CD4-positive, alpha-beta T cell treated with Interleukin-15 for 1 hour (primary cell): Measurements from ENCODE around the gene IGFBP5.

Source experiments
- DNase-seq: peaks from one replicate; pipeline ENCODE4 v3.0.0-alpha.2; 2020

The IGFBP5 gene

DNA sequence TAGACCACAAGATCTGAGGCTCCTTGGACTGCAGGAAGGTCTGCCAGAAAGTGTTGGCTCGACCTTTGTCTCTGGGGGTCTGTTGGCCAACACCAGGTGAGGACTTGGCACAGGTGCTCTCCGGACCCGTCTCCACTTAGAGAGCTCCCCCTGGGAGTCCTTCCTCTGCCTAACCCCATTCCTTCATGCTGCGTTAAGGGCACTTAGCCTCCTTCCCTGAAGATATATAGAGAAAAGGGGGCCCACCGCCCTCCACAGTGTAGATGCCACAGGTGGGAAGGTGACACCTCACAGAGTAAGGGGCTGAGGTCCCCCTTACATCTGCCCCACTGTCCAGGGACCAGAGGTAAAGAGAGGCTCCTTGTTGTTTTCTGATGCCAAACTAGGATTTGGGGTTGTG is 8.2 kb downstream of the IGFBP5 start:
- no peak for DNase-seq

DNA sequence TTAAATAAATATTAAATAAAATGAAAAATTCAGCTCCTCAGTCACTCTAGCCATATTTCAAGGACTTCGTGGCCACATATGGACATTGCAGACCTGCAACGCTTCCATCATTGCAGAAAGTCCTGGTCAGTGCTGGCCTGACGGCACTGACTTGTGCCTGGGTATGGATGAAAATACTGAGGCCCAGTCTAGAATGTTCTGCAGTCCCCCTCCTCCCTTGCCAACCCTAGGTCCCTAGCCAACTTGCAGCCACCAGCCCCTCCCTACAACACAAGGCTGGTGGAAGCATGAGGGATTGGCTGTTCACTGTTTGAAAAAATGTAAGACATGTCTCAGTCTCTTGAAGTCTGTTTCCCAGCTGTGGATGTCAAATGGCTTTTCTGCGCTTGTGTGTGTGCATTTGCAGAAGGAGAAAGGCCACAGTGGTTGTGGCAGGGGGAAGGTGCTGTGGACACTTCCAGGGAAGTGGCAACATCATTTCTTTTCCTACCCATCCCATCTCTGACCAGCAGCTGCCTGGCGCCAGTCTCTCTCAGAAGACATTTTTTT is 9.9 kb downstream of the IGFBP5 start:
- no peak for DNase-seq

DNA sequence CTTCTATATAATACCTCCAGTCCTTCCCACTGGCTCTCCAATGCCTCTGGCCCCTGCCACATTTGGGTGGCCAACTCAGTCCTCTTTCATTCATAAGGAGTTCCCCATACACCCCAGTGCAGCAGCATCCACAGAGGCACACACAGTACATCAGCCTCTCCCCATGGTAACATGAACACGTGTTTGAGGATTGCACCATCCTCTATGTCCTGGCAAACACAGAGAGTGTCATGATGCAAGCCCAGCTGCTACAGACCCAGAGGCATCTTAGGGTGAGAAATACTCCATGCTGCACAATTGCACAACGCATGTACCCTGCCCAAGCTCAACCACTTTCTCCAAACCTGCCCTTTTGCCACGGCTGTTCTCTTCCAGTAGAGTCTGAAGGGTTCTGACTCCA is 11.5 kb downstream of the IGFBP5 start:
- DNase-seq = peak; percentile 48

DNA sequence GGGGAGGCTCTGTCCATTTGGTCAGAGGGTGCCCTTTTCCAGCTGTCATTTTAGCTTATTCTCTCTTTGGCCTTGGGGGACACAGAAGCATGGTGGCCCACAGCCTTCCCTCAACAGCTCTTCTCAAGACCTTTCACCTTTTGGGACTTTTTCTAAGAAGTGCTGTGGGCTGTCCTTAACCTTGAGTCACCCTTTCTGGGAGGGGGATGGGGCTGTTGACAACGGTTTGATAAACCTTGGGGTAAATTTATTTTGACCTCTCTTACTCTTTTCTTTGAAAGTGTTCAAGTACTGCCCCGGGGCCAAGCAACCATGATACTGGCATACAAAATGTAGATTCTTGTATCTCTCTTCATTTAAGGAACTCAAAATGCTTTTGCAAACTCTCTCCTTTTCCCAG is 13.7 kb downstream of the IGFBP5 start:
- DNase-seq = no peak

DNA sequence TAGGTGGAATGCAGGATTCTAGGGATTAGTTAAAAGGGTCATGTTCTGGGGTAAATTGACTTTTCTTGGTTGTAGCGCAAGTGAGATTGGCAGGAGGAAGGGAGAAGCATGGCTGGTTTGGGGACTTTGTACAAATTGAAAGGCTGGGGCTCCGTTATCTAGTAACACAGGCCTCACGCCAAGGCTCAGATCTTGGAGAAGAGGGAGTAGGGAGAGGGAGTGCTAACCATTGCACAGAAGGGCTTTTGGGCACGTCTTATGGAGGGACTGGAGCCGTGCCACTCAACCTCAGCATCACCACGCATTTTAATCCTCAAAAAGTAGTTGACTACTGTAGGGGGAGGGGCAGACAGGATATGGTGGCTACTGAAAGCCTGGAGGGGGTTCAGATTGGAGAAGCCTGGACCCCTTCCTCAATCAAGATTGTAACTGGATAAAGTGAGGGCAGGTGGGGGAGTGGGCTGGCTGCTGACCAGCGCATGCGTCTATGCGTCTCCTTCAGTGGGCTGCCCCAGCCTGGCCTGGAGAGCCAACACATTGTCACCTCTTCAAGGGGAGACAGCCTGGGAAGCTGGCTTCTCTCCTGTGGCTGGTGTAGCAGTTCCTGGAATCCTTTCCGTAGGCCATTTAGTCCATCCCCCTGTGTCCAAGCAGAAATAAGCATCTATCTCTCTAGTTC is 14.3 kb downstream of the IGFBP5 start:
- DNase-seq = no peak

DNA sequence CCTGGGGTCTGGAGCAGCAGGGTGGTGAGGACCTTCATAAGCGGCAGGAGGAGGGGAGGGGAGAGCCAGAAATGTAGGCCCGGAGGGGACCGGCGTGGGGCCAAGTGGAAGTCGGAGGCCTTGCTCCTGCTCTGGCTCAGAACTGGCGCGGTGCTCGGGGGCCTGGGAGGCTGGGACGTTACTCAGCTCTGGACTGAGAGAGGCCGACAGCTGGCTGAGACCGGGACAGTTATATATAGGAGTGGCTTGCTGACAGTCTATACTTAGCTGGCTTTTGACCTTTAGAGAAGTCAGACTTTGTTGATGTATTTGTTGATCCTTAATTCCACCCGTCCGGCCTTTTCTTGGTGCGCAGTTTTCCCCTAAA is 15.7 kb downstream of the IGFBP5 start:
- DNase-seq = no peak

DNA sequence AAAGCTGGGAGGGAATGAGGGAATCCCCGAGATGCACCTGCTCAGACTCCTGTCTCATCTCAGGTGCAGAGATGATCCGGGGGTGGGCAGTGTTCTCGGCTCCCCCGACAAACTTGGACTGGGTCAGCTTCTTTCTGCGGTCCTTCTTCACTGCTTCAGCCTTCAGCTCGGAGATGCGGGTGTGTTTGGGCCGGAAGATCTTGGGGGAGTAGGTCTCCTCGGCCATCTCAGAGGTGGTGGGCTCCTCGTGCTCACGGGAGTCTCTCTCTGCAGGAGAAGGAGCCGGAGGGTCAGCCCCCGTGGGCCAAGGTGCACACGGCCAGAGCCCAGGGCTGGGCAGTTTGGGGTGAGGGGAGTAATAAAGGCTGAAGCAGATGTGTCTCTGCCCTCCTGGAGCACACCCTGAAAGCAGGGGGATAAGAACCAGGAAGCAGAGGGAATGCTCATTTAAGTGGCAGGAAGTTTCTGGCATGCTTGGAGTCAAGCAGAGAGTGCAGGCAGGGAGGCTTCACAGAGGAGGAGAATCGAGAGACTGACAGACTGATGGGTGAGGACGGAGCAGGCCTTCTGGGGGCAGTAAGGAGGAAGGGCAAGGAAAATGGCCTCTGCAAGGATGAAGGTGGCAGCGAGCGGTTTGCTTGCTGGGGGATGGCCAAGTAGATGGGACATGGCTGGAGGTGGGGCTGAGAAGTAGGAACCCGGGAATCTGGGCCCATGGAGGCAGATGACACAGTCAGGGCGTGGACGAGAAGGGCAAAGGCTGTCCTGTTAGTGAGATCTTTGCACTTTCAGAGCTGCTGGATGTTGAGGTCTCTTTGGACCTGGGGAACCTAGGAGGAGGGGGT is 16.3 kb downstream of the IGFBP5 start:
- DNase-seq = no peak

DNA sequence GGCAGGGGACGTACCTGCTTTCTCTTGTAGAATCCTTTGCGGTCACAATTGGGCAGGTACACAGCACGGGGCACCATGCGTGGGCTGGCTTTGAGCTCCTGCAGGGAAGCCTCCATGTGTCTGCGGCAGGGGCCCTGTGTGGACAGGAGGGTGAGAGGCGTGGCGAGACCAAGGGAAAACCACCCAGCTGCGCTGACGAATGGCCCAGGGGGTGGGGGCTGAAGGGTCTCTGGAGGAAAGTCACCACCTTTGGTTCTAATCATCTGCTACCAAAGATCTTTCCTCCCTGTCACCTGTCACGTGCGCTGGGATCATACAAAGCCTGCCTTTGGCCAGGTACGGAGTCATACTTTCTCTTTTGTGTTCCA is 17.3 kb downstream of the IGFBP5 start:
- no peak for DNase-seq

DNA sequence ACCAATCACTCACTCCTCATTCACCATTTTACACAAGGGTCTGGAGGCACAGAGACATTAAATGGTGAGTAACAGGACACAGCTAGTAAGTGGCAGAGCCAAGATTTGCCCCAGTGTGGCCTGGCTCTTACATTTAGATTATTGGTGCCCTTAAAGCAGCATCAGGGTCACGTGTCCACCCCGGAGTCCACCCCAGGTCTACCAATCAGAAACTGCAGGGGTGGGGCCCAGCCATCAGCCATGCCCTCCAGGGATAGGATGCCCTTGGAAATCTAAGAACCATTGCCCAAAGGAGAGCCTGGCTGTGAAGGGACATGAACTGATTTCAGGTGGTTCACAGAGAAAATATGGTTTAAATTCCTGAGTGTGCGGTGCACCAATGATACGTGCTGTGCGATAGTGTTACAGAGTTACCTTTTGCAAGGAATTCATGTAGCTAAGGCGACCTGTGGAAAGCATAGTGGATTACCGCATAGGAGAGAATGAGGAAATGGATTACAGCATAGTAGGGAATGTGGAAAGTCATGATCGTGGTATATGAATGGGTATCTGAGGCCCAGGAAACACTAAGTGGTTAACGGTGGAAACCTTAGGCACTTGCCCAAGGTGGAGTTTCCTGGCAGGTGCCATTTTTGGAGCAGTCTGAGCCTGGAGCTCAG is 17.8 kb downstream of the IGFBP5 start:
- DNase-seq = no peak

DNA sequence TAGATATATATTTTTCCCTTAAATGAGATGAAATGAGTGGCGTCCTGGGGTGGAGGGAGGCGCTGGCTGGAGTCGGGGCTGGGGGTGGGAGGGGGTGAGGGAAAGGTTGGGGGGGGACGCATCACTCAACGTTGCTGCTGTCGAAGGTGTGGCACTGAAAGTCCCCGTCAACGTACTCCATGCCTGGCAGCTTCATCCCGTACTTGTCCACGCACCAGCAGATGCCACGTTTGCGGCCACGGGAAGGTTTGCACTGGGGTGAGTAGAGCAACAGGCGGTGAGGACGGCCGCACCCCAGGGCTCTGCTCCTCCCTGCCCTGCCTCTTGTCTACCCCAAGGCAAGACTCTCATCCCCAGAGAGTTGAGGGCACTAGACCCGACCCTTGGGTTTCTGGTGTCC is 18.7 kb downstream of the IGFBP5 start:
- no peak for DNase-seq

DNA sequence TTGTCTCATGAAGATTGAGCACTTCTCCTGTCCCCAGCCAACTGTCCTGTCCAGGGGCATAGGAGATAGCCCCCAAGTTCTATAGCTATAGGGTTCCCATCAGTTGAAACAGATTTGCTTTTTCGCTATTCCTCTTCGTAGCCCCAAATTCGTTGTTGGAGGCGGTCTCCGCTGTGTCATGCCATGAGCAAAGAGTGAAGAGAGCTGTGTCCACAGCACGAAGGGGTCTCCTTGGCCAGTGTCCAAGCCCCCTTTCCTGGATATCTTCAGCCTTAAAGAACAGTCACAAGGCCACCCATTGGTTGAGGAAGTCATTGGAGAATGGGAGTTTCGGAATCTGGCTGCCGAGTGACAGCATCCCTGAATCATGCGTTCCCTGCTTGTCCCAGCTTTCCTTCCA is 21.0 kb downstream of the IGFBP5 start:
- DNase-seq = no peak

DNA sequence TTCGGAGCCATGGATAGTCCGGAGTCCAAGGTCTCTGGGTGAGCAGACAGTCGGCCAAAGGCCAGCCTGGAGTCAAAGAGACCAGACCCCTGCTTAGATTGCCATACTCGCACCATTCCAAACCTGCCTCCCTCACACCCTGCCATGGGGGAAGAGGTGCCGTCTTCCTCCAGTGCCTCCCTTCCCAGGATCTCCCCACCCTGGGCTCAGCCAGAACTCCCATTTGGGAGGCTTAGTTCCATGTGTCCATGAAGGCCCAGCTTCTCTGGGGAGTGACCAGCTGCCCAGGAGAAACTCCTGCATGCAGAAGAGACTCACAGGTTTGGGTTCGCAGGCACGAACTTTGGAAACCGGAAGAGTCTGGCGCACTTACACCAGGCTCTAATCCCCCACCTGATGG is 21.7 kb downstream of the IGFBP5 start:
- DNase-seq = no peak

DNA sequence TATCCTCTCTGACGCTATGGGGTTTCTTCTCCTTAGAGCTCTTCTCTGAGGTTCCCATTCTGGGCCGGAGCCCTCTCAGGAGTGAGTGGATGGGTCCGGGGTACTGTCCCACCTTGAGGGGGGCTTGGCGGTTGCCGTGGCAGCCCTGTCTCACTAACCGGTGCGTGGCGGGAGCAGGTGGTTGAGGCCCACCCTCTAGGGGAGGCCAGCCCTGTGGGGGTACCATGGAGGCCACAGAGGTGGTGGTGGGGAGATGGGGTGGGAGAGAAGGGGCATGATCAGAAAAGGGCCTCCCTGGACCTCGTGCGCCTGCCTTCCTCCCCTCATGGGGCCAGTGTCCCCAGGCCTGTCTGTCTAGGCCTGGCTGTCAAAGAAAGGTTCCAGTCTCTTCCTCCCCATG is 22.3 kb downstream of the IGFBP5 start:
- DNase-seq = no peak

DNA sequence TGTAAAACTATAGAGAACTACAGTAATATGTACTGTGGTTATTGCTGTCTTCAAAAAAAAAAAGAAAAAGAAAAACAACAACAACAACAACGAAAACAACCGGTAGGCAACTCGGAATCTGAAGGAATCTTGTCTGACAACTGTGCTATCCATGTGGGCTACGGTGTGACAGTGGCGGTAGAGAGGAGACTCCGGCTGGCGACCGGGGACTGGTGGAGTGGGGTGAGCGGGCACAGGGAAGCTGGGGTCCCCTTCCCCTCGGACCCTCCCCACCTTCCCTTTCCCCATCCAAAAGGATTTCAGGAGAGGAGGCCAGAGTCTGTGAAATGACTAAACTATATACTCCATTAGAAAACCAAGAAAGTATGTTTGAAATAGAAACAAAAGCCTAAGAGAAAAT is 22.9 kb downstream of the IGFBP5 start:
- no peak for DNase-seq

DNA sequence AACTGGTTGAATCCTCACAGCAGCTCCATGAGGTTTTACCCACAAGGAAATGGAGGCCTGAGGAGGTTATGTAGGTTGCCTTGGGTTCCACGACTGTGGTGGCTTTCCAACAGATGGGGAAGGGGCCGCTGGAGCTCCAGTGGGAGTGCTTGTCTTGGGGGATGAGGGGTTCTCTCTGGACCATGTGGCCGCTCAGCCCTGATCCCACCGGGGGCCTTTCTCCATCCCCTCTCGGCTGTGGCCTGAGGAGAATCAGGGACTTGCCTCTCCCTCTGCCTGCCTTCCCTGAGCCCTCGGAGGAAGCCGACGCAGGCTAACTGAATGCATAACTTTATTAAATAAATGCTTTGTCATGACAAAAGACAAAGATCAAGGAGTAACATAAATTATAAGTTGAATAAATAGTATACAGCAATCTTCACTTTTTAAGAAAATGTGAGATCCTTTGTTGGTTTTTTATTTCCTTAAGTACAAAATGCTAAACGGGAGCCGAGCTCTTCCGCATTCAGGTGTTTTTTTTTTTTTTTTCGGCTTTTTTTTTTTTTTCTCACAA is 23.5 kb downstream of the IGFBP5 start:
- DNase-seq = no peak

DNA sequence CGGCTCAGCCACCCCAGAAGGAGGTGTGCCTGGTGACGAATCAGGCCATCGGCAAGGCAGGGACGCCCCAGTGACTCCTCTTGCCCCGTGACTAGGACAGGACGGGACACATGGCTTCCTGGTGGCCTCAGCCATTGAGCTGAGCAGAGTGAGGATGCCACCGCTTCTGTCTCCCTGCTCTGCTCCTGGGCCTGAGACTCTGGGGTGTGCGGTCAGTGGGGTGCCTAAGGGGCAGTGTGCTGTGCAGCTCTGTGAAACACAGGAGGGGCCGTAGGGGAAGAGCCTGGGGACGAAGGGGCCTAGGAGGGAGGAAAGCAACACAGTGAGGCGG is 24.3 kb downstream of the IGFBP5 start:
- no peak for DNase-seq

DNA sequence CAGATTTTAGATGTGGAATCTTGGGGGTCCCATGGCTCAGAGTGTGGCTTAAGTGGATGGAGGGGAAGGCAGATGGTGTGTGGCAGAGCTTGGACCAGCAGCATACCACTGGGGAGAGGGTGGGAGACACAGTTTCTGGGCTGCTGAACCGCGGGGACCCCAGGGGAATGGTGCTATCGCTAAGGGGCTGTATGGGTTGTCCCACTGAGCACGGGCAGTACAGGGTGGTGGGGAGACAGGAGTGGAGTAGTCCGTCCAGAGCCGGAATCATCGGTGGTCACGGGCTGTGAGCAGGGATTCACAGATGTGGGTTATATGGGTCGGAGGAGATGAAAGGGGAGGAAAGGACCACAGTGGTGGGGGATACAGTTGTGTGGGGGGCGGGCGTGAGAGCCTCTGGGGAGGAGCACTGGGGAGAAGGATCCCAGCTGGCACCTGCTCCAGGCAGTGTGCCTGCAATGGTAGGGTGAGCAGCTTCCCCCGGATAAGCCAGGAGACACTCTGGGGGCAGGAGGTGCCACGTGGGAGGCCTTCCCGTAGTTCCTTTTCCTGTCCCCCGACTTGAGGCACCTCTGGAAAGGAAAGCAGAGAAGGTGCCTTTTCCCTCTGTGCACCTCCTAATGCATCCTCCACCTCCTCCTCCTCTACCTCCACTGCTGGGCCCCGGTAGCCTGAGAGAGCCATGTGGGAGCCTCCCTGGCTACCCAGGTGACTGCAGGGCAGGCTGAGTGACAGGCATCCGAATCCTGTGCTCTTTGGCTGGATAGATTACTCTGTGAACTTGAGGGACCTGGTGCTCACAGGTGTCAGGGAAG is 24.9 kb downstream of the IGFBP5 start:
- DNase-seq = no peak

DNA sequence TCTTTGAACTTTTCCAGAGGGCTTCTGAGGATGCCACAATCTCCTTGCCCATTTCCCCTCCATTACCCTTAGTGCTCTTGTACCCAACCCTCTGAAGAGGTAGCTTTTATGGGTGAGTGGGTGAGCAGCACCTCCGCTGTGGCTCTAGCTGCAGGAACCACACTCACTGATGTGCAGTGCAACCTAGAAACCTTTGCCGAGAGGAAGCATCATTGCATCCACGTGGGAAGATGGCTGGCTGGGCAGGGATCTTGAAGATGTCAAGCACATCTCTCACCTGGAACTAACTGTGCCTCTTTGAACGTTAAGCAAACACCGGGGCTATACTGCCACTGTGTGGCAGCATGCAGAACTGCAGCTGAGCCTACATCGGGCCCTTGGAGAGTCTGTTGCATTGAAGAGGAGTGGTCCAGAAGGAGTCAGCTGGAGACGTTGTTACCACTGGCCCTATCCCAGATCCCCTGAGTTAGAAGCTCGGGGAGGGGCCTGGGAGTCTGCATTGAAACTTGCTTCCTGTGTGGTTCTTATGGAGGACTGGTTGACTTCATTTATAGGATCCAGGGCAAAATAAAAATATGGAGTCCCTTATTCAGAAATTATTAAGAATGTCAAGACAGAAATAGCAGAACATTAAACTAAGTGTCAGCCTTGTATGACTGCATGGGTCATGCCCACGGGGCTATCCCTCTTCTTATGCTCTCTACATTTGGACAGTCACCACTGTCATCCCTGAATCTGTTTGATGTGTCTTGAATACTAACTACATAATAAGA is 28.7 kb downstream of the IGFBP5 start:
- DNase-seq = peak; percentile 56

DNA sequence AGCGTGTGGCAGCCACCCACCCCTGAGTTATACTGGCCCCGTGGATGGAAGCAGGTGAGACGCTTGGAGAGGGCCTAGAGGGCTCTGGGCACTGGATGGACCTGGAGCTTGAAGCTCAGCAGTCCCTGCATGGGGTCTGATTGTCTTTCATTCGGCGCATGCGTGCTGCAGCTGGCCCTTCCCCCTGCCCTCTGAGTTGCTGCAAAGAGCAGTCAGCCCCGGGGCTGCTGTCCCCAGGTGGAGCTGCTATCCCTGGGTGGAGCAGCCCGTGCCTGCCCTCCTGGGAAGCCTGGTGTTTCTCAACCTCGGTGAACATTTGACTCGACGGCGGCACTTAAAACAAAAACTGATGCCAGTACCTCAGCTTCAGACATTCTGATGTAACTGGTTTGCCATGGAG is 29.6 kb downstream of the IGFBP5 start:
- DNase-seq = no peak

DNA sequence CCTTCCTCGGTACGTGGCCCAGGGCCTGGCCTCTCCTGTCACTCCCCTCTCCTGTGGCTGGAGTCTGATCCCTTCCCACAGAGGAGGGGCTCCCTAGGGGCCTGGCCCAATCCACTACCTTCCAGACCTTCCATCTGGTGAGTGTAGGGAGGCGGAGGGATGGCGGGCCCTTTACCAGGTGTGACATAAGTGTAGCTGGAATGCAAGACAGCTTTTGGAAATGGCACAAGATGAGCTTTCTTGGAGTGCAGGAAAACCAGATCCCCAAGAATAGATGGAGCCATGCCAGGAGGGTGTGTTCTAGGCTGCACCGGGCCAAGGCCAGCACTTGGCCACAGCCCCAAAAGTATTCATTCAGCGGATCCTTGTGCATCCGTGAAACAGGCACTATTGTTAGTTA is 30.1 kb downstream of the IGFBP5 start:
- no peak for DNase-seq

DNA sequence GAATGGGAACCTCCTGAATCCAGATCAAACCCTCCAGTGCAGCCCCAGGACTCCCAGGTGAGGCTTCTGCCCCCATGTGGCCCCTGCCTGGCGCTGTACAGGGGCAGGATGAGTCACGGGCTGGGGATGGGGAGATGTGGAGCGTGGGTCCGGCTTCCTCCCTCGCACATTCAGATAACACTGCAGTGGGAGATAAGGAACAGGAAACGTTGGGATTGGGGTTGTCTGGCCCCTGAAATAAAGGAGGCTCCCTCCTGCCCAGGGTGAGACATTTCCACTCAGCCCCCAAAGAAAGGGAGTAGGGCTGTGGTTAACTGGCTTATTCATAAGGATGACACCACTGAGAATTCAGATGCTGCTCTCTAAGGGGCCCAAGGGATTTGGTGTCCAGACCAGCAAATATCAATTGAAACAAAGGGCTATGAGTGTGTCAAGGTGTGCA is 30.7 kb downstream of the IGFBP5 start:
- DNase-seq = no peak

DNA sequence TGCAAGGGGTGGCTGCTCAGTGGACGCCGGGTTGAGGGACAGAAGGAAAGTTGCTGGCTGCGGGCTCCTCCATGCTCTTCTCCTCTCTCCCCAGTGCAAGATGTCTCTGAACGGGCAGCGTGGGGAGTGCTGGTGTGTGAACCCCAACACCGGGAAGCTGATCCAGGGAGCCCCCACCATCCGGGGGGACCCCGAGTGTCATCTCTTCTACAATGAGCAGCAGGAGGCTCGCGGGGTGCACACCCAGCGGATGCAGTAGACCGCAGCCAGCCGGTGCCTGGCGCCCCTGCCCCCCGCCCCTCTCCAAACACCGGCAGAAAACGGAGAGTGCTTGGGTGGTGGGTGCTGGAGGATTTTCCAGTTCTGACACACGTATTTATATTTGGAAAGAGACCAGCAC is 31.5 kb downstream of the IGFBP5 start:
- DNase-seq = no peak
